LNCAP (cell line): ENCODE measurements around the gene NIM1K.
A peak's percentile ranks its signal among the peaks of the same experiment; 100 is the strongest.

ENCODE experiments used
- CTCF ChIP-seq: fragments of 450-650 bp; IDR thresholded peaks from 2 replicates; pipeline ENCODE4 v1.5.1; 2017; ENCODE audit warnings: mild to moderate bottlenecking

The NIM1K gene

GRCh38 chr5:43305948-43306565, 114.0 kb downstream of the NIM1K start:
- TF ChIP-seq CTCF, result peak; percentile 74

- no peak for TF ChIP-seq CTCF
Observed at GRCh38 chr5:43309122-43309521, 117.1 kb downstream of the NIM1K start.

GRCh38 chr5:43309637-43310036, 117.6 kb downstream of the NIM1K start:
- no peak for TF ChIP-seq CTCF

GRCh38 chr5:43312076-43312661, 120.1 kb downstream of the NIM1K start:
- no peak for TF ChIP-seq CTCF

- TF ChIP-seq CTCF, result no peak; the same call in 1 of the 2 replicates
Observed at GRCh38 chr5:43312699-43313034, 120.6 kb downstream of the NIM1K start.

GRCh38 chr5:43313035-43313853, 121.2 kb downstream of the NIM1K start, which contains the start of gene HMGCS1:
HMGCS1 (minus strand) TSS chr5:43313412; CDS start chr5:43298965, 14,447 bp downstream.
- no peak for TF ChIP-seq CTCF

- no peak for TF ChIP-seq CTCF
Observed at GRCh38 chr5:43313854-43314457, 121.9 kb downstream of the NIM1K start.
